ENCODE measurements around the gene TNPO2. TPM values are rescaled to one million over a fixed set of nuclear protein-coding genes. Genes with fewer than 3 reads are reported as not detected.

Gene TNPO2
- total RNA-seq, 1 donor from 2014 or later = 99.7 TPM

DNA sequence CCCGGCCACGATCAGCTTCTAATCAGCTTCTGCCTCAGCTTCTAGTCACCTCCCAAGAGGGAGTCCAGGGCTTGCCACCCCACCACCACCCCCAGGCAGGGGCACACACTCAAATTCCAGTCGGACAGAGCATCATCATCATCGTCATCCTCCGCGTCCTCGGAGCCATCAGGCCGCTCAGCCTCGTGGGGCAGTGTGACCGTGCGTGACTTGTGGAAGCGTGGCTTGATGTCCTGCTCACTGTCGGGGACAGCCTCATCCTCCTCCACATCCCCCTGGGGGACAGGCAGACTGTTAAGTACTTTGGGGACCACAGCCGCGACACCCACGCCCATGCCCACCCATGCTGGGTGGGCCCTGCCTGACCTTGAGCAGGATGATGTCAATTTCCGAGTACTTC is 12.5 kb downstream of the TNPO2 start:
- Mint-ChIP-seq H3K27ac (no peak overlapping the region), H3K9me3 (no peaks in the 10 kb centered on the region), H3K27me3 (no peaks in the 10 kb centered on the region), H3K36me3 (peaks cover 13% of the 10 kb centered on the region), H3K4me1 (ENCODE audit: unreplicated experiment) (no peaks in the 10 kb centered on the region), H3K4me3 (no peak overlapping the region)
- TF ChIP-seq, protein P1, sequence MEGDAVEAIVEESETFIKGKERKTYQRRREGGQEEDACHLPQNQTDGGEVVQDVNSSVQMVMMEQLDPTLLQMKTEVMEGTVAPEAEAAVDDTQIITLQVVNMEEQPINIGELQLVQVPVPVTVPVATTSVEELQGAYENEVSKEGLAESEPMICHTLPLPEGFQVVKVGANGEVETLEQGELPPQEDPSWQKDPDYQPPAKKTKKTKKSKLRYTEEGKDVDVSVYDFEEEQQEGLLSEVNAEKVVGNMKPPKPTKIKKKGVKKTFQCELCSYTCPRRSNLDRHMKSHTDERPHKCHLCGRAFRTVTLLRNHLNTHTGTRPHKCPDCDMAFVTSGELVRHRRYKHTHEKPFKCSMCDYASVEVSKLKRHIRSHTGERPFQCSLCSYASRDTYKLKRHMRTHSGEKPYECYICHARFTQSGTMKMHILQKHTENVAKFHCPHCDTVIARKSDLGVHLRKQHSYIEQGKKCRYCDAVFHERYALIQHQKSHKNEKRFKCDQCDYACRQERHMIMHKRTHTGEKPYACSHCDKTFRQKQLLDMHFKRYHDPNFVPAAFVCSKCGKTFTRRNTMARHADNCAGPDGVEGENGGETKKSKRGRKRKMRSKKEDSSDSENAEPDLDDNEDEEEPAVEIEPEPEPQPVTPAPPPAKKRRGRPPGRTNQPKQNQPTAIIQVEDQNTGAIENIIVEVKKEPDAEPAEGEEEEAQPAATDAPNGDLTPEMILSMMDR (conservative IDR thresholded peaks at IDR 0.05) = no peak
- no peak for DNase-seq (ENCODE audit: extremely low spot score, unreplicated experiment)

DNA sequence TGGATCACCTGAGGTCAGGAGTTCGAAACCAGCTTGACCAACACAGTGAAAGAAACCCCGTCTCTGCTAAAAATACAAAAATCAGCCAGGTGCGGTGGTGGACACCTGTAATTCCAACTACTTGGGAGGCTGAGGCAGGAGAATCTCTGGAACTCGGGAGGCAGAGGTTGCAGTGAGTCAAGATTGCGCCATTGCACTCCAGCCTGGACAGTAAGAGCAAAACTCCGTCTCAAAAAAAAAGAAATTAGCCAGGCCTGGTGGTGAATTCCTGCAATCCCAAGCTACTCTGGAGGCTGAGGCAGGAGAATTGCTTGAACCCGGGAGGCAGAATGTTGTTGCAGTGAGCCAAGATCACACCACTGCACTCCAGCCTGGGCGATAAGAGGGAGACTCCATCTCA is 15.1 kb downstream of the TNPO2 start:
- Mint-ChIP-seq H3K4me3 (no peak overlapping the region), H3K27ac (no peak overlapping the region), H3K27me3 (no peaks in the 10 kb centered on the region), H3K36me3 (peaks cover 16% of the 10 kb centered on the region), H3K4me1 (ENCODE audit: unreplicated experiment) (no peaks in the 10 kb centered on the region), H3K9me3 (no peaks in the 10 kb centered on the region)
- DNase-seq (ENCODE audit: extremely low spot score, unreplicated experiment) = no peak
- TF ChIP-seq, protein P1 (conservative IDR thresholded peaks at IDR 0.05) = no peak

DNA sequence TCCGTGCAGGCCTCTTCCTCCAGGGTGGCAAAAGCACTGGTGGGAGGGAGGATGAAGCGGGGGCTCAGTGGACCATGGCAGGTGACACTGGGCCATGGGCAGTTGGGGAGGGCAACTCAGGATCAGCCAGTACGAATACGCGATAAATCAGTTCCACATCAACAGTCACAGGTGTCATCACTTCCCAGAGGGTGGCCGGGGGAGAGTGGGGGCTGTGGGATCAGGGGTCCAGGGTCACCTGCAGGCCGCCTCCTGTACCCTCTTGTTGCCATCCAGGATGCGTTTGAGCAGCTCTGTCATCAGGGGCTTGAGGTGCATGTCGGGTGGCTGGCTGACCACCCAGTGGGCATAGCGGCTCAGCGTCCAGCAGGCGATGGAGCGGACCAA is 17.4 kb downstream of the TNPO2 start:
- peaks cover 5% of the 10 kb centered on the region for H3K4me1 Mint-ChIP-seq (ENCODE audit: unreplicated experiment)
- no peak overlapping the region for H3K4me3 Mint-ChIP-seq
- TF ChIP-seq, protein P1 (conservative IDR thresholded peaks at IDR 0.05) = no peak
- no peak overlapping the region for H3K27ac Mint-ChIP-seq
- no peaks in the 10 kb centered on the region for H3K9me3 Mint-ChIP-seq
- H3K27me3 Mint-ChIP-seq = no peaks in the 10 kb centered on the region
- DNase-seq (ENCODE audit: extremely low spot score, unreplicated experiment) = no peak
- H3K36me3 Mint-ChIP-seq = peaks cover 18% of the 10 kb centered on the region

DNA sequence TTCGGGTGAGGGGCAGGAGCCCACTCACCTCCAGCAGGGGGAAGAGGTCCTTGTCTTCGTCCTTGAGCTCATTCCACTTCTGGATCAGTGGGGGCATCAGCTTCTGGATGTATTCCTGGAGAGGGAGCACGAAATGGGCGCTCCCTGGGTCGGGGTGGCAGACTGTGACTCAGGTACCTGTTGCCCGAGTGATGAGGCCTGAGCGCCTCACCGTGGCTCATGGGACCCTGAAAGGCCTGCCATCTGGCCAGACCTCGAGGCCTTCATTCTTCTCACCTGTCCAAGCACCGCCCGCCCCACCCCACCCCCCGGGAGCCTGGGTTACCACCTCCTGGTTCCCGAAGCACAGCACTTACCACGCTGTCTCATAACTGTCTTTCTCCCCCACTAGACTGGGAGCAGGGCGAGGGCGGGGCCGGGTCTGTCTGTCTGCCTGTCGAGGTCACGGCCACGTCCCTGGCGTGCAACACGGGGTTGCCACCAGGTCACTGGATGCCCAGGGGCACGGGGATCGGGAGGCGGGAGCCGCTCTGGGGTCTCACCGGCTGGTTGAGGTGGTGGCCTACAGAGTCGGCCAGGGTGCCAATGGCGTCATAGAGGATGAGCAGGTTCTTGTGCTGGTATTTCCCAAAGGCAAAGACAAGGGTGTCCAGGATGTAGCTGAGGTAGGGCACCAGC is 17.9 kb downstream of the TNPO2 start:
- Mint-ChIP-seq H3K4me1 (ENCODE audit: unreplicated experiment) (peaks cover 5% of the 10 kb centered on the region), H3K36me3 (peaks cover 18% of the 10 kb centered on the region)

DNA sequence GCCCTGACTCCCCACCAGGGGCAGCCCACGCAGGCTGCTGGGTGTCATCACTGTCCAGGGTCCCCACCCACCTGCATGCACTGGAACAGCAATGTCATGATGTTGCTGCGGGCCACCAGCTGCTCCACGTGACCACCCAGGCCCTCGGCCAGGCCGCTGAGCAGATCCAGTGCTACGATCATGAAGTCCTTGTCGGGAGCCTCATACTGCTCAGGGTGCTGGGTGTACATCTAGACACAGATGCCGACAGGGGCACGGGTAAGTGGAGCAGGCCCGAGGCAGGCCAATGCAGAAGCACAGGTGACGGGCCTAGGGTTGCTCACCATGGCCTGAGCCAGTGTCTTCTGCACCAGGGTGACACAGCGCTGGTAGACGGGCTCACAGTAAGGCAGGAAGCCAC is 18.6 kb downstream of the TNPO2 start:
- H3K9me3 Mint-ChIP-seq = no peaks in the 10 kb centered on the region
- DNase-seq (ENCODE audit: extremely low spot score, unreplicated experiment) = no peak
- no peak overlapping the region for H3K27ac Mint-ChIP-seq
- no peak overlapping the region for H3K4me3 Mint-ChIP-seq
- peaks cover 14% of the 10 kb centered on the region for H3K36me3 Mint-ChIP-seq
- no peaks in the 10 kb centered on the region for H3K27me3 Mint-ChIP-seq
- peaks cover 5% of the 10 kb centered on the region for H3K4me1 Mint-ChIP-seq (ENCODE audit: unreplicated experiment)
- TF ChIP-seq, protein P1 (conservative IDR thresholded peaks at IDR 0.05) = no peak

More for the DNA sequence above, 17.9 kb downstream of the TNPO2 start:
- no peak for DNase-seq (ENCODE audit: extremely low spot score, unreplicated experiment)
- Mint-ChIP-seq H3K4me3 (no peak overlapping the region), H3K27me3 (no peaks in the 10 kb centered on the region), H3K27ac (no peak overlapping the region), H3K9me3 (no peaks in the 10 kb centered on the region)
- TF ChIP-seq, protein P1 (conservative IDR thresholded peaks at IDR 0.05) = no peak
